HG02981 (cell line): ENCODE measurements around the gene SLC1A2.

ENCODE experiments used
- ATAC-seq: cut with Tn5 transposase; IDR thresholded peaks from one replicate; pipeline ENCODE4 v1.9.1; 2021; ENCODE audit warnings: mild to moderate bottlenecking, moderate library complexity; ENCODE audit not compliant: unreplicated experiment

SLC1A2 gene

GRCh38 chr11:35419184-35419829, at the start of gene SLC1A2:
Gene SLC1A2, minus strand, starts transcription at chr11:35419558. Its CDS starts 592 bp downstream, at chr11:35418966.
- no peak for ATAC-seq

- no peak for ATAC-seq
Observed at GRCh38 chr11:35466058-35466457, 46.7 kb upstream of the SLC1A2 start.

GRCh38 chr11:35464308-35464707, 45.0 kb upstream of the SLC1A2 start:
- no peak for ATAC-seq

- ATAC-seq: no peak
Observed at GRCh38 chr11:35463331-35463751, 44.0 kb upstream of the SLC1A2 start.

GRCh38 chr11:35461917-35462538, 42.7 kb upstream of the SLC1A2 start:
- ATAC-seq: no peak

GRCh38 chr11:35459489-35459888, 40.1 kb upstream of the SLC1A2 start:
- no peak for ATAC-seq

- no peak for ATAC-seq
Observed at GRCh38 chr11:35458846-35459245, 39.5 kb upstream of the SLC1A2 start.

- no peak for ATAC-seq
Observed at GRCh38 chr11:35454362-35454761, 35.0 kb upstream of the SLC1A2 start.

- no peak for ATAC-seq
Observed at GRCh38 chr11:35436581-35437250, 17.4 kb upstream of the SLC1A2 start.

- no peak for ATAC-seq
Observed at GRCh38 chr11:35433588-35433987, 14.2 kb upstream of the SLC1A2 start.

- ATAC-seq: no peak
Observed at GRCh38 chr11:35432464-35432863, 13.1 kb upstream of the SLC1A2 start.

GRCh38 chr11:35427071-35427470, 7.7 kb upstream of the SLC1A2 start:
- no peak for ATAC-seq

GRCh38 chr11:35426351-35426750, 7.0 kb upstream of the SLC1A2 start:
- no peak for ATAC-seq

GRCh38 chr11:35425603-35426212, 6.3 kb upstream of the SLC1A2 start:
- no peak for ATAC-seq

- no peak for ATAC-seq
Observed at GRCh38 chr11:35424157-35424940, 5.0 kb upstream of the SLC1A2 start.

- ATAC-seq: no peak
Observed at GRCh38 chr11:35420371-35420770, 1.0 kb upstream of the SLC1A2 start.

GRCh38 chr11:35419830-35420333, 524 bp upstream of the SLC1A2 start:
- no peak for ATAC-seq

- ATAC-seq: no peak
Observed at GRCh38 chr11:35418282-35419183, 825 bp downstream of the SLC1A2 start.

- ATAC-seq: no peak
Observed at GRCh38 chr11:35415487-35415886, 3.9 kb downstream of the SLC1A2 start.

GRCh38 chr11:35414776-35415175, 4.6 kb downstream of the SLC1A2 start:
- no peak for ATAC-seq
